ENCODE measurements around the gene COL6A1. TPM values are rescaled to one million over a fixed set of nuclear protein-coding genes. Genes with fewer than 3 reads are reported as not detected.

Gene COL6A1
- total and polyA plus RNA-seq, 2 of the 4 experiments (the other 2 are of a cell fraction) = 173 to 1,578 TPM

- H3K36me3 ChIP-seq (ENCODE audit: control insufficient read depth, insufficient read depth, low read length) = no peaks in the 10 kb centered on the region
- no TSS peak for BruUV-seq (replicated peaks)
- H3K4me2 ChIP-seq (ENCODE audit: low read depth, low read length) = no peak overlapping the region
- H3K4ac ChIP-seq (ENCODE audit: low read depth, low read length) = peak overlapping the region; percentile 79
- no peaks in the 10 kb centered on the region for H3K9me3 ChIP-seq (ENCODE audit: control insufficient read depth, insufficient read depth, low read length)
- H2BK120ac ChIP-seq (ENCODE audit: low read depth, low read length) = peak overlapping the region; percentile 82
- no peaks in the 10 kb centered on the region for H3K27me3 ChIP-seq (ENCODE audit: control insufficient read depth, insufficient read depth, low read length)
- 0 out of 2 replicates have a peak, but pooled peaks cover 3% of the 10 kb centered on the region for H4K20me1 ChIP-seq (ENCODE audit: insufficient read depth, low read length)
- peaks cover 8% of the 10 kb centered on the region for H3K9me1 ChIP-seq (ENCODE audit: insufficient read depth, low read length)
- ChIA-PET POLR2A (ENCODE audit: unreplicated experiment) (no interaction called here), CTCF (interaction anchor here (1.0 kb wide), 1 partner anchor 75 kb away, joined by 5 read pairs; no protein-coding TSS in a partner anchor)
- H3K23ac ChIP-seq (ENCODE audit: low read depth, low read length) = no peak overlapping the region
- H3K27ac ChIP-seq (ENCODE audit: insufficient read depth, low read length) = peak overlapping the region; percentile 5; the same call in 1 of the 2 replicates
- DNase-seq = no peak
- peak overlapping the region; percentile 88; the same call in 2 of the 3 replicates for H2BK15ac ChIP-seq (ENCODE audit: low read depth, low read length)
- H2AK5ac ChIP-seq (ENCODE audit: low read depth, low read length) = peak overlapping the region; percentile 97
- no peak for TF ChIP-seq RCOR1 (IDR thresholded peaks at IDR 0.05; ENCODE audit: insufficient replicate concordance, low read length)
- TF ChIP-seq RAD21 (IDR thresholded peaks at IDR 0.05; ENCODE audit: low read length) = no peak
- no peak for TF ChIP-seq MAZ (IDR thresholded peaks at IDR 0.05; ENCODE audit: borderline replicate concordance, low read depth, low read length)
- no peak for TF ChIP-seq SMC3 (IDR thresholded peaks at IDR 0.05; ENCODE audit: low read depth, low read length)
- TF ChIP-seq RFX5 (IDR thresholded peaks at IDR 0.05; ENCODE audit: low read depth, low read length) = no peak
- TF ChIP-seq CHD1 (IDR thresholded peaks at IDR 0.05; ENCODE audit: low read depth, low read length) = no peak
- TF ChIP-seq USF2 (IDR thresholded peaks at IDR 0.05; ENCODE audit: low read depth, low read length) = no peak
- no peak for TF ChIP-seq BHLHE40 (IDR thresholded peaks at IDR 0.05; ENCODE audit: low read depth, low read length)
- TF ChIP-seq FOS (IDR thresholded peaks at IDR 0.05; ENCODE audit: low read depth, low read length) = no peak
- TF ChIP-seq MAFK (IDR thresholded peaks at IDR 0.05; ENCODE audit: low read depth, low read length) = no peak
- TF ChIP-seq NFE2L2 (IDR thresholded peaks at IDR 0.05; ENCODE audit: low read depth, low read length) = no peak
- TF ChIP-seq ELK1 (IDR thresholded peaks at IDR 0.05; ENCODE audit: borderline replicate concordance, low read depth, low read length) = no peak
- TF ChIP-seq CTCF (conservative IDR thresholded peaks at IDR 0.05; ENCODE audit: low read depth, low read length) = no peak
- TF ChIP-seq POLR2A (IDR thresholded peaks at IDR 0.05; ENCODE audit: low read depth, low read length) = no peak
- no peak for TF ChIP-seq CEBPB (IDR thresholded peaks at IDR 0.05; ENCODE audit: low read depth, low read length)
- TF ChIP-seq MXI1 (IDR thresholded peaks at IDR 0.05; ENCODE audit: borderline replicate concordance, low read depth, low read length) = no peak
- peak overlapping the region; percentile 17 for H2AFZ ChIP-seq (replicated peaks; ENCODE audit: low read length, poor library complexity)
- WGBS, 2 experiments (ENCODE audit: extremely low coverage in 2 of 2, insufficient read length in 1 of 2) = 90% methylated on average over 2 of the region's 12 CpGs; no CpG with 5 or more reads in 1 of the 2 experiments
- in situ Hi-C loops (cut with MboI; ENCODE audit: low sequenced_read_pairs) (no loop called here), dilution Hi-C loops (cut with HindIII; ENCODE audit: low sequenced_read_pairs, unreplicated experiment) (no loop called here), intact Hi-C loops (cut with micrococcal nuclease) (no loop called here)
- H4K8ac ChIP-seq (ENCODE audit: low read depth in 2 of 2, low read length in 2 of 2) = peak overlapping the region in 1 of 2 experiments; percentile 61; a peak in 1 of 4 replicates
- 0 out of 2 replicates have a peak overlapping the region, but pooled peaks have one; percentile 16 for H3K18ac ChIP-seq (ENCODE audit: low read depth, low read length)
- H2AK9ac ChIP-seq (replicated peaks; ENCODE audit: low read depth, low read length, poor library complexity) = peak overlapping the region; percentile 77
- peak overlapping the region; percentile 77 for H4K91ac ChIP-seq (ENCODE audit: insufficient read depth, low read depth, low read length)
- no peak overlapping the region for H3K56ac ChIP-seq (ENCODE audit: extremely low read depth, insufficient read depth, low read length)
- H3K79me1 ChIP-seq (ENCODE audit: low read depth in 1 of 2, low read length in 2 of 2) = peaks cover 4 to 18% of the 10 kb centered on the region in 2 experiments; a peak in 3 of 4 replicates
- H3K4me1 ChIP-seq (ENCODE audit: control insufficient read depth, insufficient read depth, low read length) = peaks cover 18% of the 10 kb centered on the region
- H2BK5ac ChIP-seq (ENCODE audit: low read depth, low read length, poor library complexity, severe bottlenecking) = peak overlapping the region; percentile 36
- 0 out of 2 replicates have a peak overlapping the region, but pooled peaks have one; percentile 49 for H3K14ac ChIP-seq (replicated peaks; ENCODE audit: low read depth, low read length)
- H4K5ac ChIP-seq (ENCODE audit: low read depth, low read length) = 0 out of 2 replicates have a peak overlapping the region, but pooled peaks have one; percentile 17
- no peak overlapping the region for H3K4me3 ChIP-seq (ENCODE audit: insufficient read depth, low read depth, low read length)
- H2BK20ac ChIP-seq (ENCODE audit: low read depth, low read length) = peak overlapping the region; percentile 77
- no peak overlapping the region for H3K9ac ChIP-seq (ENCODE audit: low read depth, low read length)
- no peak for ATAC-seq (ENCODE audit: low read depth)
Observed at GRCh38 chr21:46046471-46046870, 64.9 kb downstream of the COL6A1 start.

Data from IMR-90 (cell line).